NOMO-1 treated with dmso at 0.1 percent for 144 hours (cell line): ENCODE data around the gene PML.

ENCODE experiments used
- DNase-seq: peaks from one replicate; lab custom pipeline; 2025; ENCODE audit not compliant: unreplicated experiment; lab: John Stamatoyannopoulos, UW

PML gene

DNA sequence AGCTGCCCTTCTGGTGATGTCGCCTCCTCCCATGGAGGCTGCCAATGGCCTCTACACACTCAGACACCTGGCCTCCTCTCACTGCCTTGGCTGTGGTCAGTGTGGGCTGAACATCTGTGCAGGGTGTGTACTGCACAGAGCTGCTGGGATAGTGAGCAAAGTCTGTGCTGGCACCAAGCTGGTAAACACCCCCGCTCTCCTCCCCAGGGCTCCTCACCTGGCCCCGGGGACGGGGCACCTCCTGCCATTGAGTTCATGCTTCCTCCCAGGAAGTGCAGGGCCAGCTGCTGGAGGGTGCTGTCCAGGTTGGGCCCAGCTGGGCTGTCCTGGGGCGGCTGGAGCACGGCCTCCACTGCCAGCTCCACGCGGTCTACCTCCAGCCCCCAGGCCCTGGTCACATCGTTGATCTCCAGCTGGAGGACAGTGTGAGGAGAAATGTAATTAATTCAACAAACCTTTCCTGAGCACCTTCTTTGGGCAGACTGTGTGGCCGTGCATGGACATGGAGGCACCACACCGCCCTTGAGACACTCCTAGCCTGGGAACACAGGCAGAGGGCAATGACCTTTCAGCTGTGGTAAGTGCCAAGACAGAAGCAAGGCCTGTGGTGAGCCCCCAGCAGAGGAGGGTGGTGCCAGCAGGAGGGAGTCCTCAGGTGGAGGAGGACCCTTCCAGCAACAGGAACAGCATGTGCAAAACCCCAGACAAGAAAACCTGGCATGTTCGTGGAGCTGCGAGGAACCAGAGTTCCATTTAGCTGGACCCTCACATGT is 9.2 kb upstream of the PML start:
- DNase-seq, result no peak

DNA sequence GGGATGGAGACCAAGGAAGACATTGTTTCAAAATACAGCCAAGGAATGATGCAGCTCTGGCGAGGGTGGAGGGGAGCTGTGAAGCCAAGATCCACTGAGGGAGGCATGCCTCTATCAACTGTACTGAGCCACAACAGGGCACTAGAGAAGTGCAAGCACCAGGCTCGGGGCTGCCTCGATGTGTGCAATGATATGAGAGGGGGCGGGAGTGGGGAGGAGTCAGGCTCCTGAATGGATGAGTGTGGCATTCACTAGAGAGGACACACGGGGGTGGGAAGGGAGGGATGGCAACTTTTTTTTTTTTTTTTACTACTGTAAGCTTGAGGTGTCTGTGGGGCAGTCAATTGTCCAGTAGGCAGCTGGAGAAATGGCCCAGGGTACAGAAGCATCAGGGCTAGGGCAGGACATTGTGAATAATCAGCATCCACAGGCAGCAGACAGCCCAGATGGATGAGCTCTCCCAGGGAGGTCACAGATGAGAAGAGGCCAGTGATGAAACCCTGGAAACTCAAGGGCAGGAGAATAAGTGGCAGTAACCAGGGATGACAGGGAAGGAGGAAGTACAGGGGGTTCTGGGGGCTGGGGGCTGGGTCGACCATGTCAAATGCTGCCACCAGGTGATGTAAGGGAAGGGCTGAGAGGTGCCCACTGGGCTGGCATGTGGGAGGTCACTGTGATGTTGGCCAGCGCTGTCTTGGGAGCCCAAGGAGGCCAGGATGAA is 8.3 kb upstream of the PML start:
- DNase-seq, result no peak

DNA sequence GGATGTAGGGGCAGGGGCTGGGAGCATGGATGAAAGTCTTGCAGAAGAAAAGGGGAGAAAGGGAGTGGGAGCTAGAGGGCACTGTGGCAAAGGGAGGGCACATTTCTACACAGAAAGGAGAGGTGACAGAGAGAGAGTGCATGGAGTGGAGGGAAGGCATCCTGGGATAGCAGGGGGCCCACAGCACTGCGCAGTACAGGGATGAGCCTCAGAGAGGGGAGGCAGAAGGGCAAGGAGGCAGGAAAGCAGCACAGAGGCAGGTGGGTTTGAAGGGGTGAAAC is 7.8 kb upstream of the PML start:
- no peak for DNase-seq

DNA sequence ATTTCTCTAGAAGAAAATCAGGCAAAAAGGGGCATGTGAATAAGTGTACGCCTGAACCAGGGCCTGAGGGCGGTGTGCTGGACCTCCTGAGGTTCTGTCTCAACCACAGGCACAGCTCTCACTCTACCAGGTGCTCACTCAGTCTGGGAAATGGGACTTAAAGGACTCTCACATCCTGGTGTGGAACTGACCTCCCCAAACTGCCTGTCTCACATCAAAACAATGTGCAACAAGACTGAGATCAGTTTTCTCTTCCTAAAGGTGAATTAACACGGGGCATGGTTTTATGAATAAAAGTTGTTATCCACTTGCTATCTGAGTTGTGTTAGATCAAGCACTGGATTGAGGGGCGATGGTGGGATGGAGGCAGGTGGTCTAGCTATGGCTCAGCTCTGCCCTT is 7.3 kb upstream of the PML start:
- DNase-seq, result no peak

DNA sequence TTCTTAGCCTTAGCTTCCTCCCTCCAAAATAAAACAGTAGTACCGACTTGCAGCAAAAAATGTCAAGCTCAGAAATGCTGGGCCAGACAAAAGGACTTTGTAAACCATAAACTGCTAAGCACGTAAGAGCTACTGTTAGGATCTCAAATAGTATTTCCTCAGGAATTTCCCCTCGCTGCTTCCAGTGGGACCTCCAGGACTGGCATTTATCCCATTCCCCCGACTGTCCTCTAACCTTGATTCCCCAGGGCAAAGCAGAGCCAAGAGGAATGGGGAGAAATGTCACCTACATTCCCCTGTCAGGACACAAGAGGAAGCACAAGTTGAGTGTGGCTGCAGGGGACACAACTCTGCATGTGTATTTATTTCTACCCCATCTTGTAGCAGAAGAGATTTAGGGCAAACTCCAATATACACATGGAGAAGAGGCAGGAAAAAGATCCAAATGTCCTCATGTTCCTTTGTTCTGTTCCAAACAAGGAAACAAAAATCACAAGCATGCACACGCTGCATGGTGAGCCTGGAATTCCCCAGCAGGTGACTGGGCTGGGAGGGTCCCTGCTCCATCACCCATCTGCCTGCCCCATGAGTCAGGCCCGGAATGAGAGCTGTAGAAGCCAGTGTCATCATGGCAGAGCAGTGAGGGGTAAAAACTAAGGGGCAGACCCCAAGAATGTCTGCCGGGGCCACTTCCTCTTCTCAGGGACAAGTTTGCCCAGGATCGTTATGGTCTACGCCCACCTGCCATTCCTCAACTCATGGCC is 6.7 kb upstream of the PML start:
- DNase-seq, result no peak

DNA sequence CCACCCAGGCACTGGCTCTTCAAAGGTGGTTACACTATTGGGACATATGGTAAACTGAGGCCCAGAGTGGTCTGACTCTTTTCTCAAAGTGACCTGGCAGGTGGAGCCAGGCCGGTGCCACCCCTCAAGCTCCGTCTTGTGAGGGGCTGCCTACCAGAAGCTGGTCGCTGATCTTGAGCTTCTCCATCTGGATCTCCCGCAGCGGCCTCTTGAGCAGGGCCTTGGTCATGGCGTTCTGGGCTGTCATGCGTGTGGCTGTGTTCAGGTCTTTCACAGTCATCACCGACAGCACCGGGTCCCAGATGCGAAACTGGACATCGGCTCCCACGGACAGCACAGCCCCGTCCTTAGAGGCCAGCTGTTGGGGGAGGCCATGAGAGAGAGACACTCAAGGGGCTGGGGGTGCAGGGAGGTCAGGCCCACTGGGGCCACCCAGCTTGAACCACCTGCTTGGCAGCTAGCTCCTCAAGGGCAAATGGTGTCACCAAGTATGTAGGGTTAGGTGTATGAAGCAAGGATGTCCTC is 6.0 kb upstream of the PML start:
- DNase-seq, result no peak

DNA sequence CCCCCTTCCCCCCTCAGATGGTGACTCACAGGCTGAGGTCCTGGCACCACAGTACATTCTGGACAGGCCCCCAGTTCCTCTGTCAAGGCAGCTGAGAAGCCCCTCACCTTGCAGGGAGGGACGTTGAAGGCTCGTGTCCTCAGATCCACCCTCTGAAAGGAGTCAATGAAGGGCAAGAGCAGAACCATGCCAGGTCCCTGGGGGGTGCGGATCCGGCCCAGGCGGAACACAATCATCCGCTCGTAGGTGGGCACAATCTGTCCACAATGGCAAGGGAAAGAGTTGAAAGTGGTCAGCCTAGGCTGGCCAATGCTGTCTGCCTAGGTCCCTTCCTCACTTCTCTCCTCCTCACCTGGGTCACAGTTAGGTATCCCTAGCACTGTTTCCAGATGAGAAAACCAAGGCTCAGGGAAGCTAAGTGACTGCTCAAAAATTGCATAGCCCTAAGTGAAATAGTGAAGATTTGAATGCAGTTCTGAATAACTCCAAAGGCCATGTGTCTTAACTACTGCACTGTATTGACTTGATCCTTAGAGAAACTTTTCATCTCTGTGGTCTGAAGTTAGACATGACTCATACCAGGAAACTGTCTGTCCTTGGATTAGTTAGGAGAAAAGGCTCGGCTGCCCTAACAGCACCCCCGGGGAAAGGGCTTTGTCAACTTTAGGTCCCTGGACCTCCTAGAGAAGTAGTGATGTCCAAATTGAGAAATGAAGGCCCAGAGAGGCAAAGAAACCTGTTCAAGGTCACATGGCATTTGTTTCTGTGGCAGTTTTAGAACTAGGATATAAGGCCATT is 5.3 kb upstream of the PML start:
- DNase-seq, result no peak

DNA sequence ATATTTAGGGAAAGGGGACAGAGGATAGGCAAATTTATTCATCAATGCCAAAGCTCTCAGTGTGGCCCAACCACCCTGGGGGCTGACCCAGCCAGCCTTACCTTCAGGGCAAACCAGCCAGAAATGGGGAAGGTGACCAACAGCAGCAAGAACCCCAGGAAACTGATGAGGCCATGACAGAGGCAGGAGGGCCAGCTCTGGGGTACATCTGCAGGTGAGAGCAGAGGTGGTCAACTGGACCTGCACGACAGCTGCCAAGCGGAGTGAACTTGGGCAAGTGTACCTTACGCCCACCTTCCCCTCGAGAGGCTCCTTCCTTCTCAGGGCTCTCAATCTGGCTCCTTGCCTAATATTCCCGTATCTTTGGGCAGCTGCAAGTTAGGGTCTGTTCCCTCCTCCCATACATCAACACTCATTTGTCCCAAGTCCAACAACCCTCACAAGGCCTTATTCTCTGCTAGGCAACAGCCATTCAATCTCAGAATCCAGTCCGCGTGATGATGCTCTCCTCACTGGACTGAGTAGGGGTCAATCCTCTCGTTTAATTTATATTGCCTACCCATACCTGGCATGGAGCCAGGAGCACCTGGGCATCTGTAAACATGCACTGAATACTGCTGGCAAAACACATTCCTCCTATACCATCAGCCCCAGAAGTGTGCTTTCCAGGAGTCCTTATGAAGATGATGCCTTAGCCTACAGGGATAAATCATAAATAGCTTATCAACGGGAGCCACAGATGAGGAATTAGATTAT is 4.1 kb upstream of the PML start:
- no peak for DNase-seq

DNA sequence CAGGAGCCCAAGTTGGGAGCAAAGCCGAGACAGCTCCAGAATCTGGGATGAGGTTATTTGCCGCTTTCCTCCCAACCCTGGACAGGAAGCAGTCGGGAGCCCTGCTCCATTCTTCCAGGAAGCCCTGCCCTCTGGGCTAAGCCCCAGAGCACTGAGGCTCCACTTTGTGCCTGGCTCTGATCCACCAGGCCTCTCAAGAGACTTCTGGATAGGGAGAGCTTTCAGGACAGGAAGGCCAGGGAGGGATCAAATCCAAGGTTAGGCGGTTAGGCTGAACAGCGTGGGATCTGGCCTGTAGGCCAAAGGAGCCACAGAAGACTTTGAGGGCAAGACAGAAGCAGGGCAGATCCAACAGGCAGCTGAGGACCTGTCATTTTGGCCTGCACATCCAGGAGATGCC is 3.3 kb upstream of the PML start:
- DNase-seq, result no peak

DNA sequence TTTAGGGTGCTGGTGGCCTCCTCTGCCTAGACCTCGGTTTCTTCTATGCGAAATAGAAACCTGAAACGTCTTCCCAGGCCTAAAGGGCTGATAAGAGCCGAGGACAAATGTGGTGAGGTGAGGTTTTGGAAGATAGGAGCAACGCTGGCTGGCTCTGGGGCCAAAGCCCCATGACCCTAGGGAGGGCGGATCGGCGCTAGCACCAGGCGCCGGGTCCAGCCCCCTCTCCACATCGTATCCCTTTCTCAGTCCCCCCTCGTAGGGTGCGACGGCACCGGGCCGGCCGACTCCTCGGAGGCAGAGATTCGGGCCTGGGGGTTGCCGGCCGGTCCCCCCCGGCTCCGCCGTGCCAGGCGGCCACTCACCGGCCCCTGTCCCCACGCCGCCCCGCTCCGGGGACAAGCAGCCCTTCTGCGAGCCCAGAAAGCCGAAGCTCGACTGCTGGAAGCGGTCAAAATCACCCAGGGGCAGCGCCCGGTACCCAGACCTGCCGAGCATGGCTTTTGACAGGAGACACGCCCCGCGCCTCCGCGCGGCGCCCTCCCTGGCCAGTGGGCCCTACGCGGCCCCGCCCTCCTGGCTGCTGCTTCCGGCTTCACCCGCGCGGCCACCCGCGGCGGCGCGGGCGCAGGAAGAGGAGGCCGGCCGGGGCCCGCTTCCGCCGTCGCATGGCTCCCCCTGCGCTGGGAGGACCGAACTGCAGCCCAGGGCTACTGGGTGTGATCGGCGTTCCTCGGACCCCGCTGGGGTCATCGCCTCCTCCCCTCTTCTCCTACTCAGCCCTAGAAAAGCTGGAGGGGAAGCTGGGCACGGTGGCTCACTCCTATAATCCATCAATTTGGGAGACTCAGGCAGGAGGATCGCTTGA is 2.6 kb upstream of the PML start, which contains the start of gene STOML1:
TSS of gene STOML1 (minus strand) at position 570 of the 868 bp plus-strand sequence. CDS start at position 498, 72 bp downstream.
- DNase-seq, result peak; percentile 93

DNA sequence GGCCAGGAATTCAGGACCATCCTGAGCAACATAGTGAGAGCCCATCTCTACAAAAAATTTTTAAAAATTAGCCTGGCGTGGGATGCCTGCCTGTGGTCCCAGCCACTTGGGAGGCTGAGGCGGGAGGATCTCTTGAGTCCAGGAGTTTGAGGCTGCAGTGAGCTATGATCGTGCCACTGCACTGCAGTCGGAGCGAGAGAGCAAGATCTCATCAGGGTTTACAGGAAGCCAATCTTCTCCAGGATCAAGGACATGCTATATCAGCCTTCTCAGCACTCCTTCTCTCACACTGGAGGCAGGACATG is 2.0 kb upstream of the PML start:
- DNase-seq, result no peak

DNA sequence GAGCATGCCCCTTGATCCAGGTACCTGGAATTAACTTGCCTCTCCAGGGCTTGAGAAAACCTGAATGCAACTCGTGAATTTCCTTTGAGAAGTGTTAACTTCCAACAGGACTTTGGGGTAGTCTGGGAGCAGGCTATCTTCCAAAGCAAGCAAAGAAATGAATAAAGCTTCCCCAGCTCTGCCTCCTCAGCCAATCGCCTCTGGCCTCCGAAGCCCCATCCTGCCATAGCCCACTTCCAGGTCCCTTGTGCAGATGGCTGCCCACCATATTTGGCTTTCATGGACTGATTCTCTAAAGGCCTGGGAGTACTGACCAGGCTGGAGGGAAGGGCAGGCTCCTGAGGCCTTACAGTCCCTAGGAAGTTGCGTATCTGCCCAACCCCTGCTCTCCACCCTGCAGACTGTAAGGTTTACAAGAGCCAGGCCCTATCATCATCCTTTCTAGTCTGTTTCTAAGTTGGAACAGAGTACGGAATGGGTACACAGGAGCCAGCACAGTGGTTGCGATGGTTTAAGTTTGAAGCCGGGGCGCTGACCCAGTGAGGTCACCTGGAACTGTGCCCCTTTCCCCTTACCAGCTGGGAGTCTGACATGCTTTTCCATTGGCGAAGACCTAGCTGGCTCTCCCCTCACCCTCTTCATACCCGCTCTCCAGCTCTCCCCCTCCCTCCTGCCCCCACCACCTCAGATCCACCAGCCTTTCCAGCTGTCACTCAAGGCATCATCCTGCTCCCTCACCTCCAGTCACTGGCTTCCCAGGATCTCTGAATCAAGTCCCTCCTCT is 1.1 kb upstream of the PML start:
- no peak for DNase-seq

DNA sequence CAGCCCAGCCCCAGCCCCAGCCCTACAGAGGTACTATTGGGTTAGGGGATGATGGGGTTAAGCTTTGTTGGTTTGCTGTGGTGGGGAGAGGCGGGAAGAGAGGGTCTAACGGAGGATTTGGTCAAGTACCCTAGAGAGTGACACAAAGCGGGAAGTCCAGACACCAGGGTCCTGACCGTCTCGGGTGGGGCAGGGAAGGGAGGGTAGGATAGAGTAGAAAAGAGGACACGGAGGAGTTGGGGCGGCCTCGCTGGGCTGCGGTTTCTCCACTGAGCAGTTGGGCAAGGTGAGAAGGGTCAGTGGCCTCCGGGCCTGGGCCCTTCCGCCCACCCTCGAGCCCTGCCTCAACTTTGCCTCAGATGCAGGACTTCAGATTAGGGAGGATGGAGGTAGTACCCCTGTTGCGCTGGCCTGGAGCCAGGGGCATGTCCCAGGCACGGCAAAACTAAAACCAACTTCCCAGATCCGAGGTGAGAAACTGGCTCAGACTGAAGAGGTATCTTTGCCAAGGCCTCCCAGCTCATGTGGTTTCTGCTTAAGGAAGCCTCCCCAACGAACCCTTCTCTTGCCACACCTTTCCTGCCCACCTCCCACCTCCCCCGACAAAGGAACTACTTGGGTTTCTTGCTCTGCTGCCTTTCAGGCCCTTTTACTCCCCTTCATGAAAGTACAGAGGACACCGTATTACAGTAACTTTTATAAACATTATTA is 551 bp downstream of the PML start:
- no peak for DNase-seq

DNA sequence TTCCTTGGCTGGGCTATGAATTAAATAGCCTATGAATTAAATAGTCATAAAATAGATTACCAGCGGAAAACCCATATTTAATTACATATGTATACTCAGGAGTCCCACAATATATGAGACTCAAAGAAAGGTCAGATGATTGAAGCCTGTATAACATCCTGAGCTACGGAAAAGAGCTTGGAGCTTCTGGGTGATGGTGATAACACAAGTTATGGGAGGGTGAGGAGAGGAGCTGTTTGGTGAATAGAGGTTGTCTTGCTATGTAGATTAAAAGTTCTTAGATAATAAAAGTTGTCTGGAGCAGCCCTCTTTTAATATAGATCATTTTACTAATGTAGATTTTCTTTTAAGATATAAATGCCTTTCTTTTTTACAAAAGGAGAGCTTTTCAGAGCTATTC is 1.8 kb downstream of the PML start:
- no peak for DNase-seq

DNA sequence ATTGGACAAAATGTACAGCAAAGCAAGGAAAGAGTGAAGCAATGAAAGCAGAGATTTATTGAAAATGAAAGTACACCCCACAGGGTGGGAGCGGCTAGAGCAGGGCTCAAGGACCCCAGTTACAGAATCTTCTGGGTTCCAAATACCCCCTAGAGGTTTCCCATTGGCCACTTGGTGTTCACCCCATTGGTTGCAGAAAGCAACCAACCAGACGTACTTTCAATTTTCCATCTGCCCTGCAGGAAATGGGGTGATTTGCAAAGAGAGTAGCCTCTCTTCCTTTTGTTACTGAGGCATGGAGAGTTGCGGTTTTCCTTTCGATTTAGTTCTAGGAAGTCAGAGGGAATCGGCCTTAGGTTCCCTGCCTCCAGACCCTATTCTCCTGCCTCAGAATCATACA is 2.4 kb downstream of the PML start:
- peak; percentile 45 for DNase-seq

DNA sequence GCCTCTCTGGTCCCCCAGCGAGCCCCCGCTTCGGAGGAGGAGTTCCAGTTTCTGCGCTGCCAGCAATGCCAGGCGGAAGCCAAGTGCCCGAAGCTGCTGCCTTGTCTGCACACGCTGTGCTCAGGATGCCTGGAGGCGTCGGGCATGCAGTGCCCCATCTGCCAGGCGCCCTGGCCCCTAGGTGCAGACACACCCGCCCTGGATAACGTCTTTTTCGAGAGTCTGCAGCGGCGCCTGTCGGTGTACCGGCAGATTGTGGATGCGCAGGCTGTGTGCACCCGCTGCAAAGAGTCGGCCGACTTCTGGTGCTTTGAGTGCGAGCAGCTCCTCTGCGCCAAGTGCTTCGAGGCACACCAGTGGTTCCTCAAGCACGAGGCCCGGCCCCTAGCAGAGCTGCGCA is 3.5 kb downstream of the PML start:
- no peak for DNase-seq

DNA sequence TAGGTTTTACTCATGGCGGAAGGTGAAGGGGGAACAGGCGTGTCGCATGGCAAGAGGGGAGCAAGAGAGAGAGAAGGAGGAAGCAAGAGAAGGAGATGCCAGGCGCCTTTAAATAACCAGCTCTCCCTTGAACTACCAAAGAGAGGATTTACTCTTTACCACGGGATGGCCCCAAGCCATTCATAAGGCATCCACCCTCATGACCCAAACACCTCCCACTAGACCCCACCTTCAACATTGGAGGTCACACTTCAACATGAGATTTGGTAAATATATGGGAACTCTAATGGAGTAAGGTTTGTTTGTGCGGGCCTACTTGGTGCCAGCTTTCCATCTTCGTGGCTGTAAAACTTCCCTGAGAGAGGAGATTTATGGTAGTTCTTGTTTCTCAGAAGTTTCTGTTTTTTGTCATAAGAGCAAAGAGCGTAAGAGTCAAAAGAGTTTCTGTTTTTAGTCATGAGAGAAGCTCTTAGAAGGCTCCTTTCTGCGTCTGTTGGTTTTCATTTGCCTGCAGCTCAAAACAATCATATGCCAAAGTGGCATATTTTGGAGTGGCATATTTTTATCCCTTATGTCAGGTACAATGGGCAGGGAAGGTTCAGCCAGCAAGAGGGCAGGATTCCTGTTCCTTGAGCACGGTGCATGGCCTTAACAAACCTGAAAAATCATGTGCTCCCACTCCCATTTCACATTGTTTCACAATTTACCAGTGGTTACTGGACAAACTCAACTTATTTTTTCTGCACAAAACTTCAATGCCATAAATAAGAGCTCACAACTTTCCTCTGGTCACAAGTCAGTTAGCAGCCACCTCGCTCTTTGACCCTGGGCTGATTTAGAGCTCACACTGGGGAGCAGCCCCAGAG is 12.5 kb downstream of the PML start:
- no peak for DNase-seq
